Transverse colon (tissue), 4 donors: ENCODE measurements around the gene CHAD. TPM values are rescaled to one million over a fixed set of nuclear protein-coding genes. Genes with fewer than 3 reads are reported as not detected.

ENCODE experiments used
- DNase-seq: peaks from one replicate; pipeline ENCODE4 v3.0.0-alpha.2; 2019
- H3K27ac ChIP-seq, 4 donors: fragments of 200-600 bp; sonication (generic); 2 replicates each; pipeline ENCODE4 v1.5.1; 2016 to 2018; ENCODE audit warnings: inconsistent platforms in 4 of 4
- H3K27me3 ChIP-seq: fragments of 200-600 bp; sonication (generic); 2 replicates; pipeline ENCODE4 v1.5.1; 2017; ENCODE audit warnings: inconsistent platforms
- H3K36me3 ChIP-seq, 4 donors: fragments of 200-600 bp; sonication (generic); 2 replicates each; pipeline ENCODE4 v1.5.1; 2017 to 2019; ENCODE audit warnings: inconsistent platforms in 4 of 4
- H3K4me1 ChIP-seq, 4 donors: fragments of 200-600 bp; sonication (generic); 2 replicates each; pipeline ENCODE4 v1.5.1; 2017 to 2020; ENCODE audit warnings: inconsistent platforms in 4 of 4
- H3K4me3 ChIP-seq, 4 donors: fragments of 200-600 bp; sonication (generic); 1 replicate in 1 of 4; 2 replicates in 3 of 4; pipeline versions ENCODE4 v1.5.1 to v1.6.1; 2017 to 2019; ENCODE audit warnings: inconsistent platforms in 4 of 4
- H3K9me3 ChIP-seq, 2 donors: fragments of 200-600 bp; sonication (generic); 2 replicates each; pipeline ENCODE4 v1.5.1; 2017 to 2019; ENCODE audit warnings: inconsistent platforms in 2 of 2
- CTCF ChIP-seq, 5 experiments: fragments of 200-600 bp in 3 of 5; fragments of 450-650 bp in 2 of 5; sonication (generic) in 3 of 5; IDR thresholded peaks; 1 replicate in 2 of 5; 2 replicates in 3 of 5; pipeline ENCODE4 v1.5.1; 2016 to 2017; ENCODE audit warnings: antibody characterized with exemption in 5 of 5, inconsistent platforms in 3 of 5, mild to moderate bottlenecking in 2 of 5, moderate library complexity in 1 of 5
- EP300 ChIP-seq: sonication (generic); formaldehyde crosslinking; IDR thresholded peaks from one replicate; pipeline ENCODE4 v1.6.1; 2017; ENCODE audit warnings: antibody characterized with exemption, low read depth
- POLR2A ChIP-seq: fragments of 450-650 bp; IDR thresholded peaks from one replicate; pipeline ENCODE4 v1.6.1; 2016; ENCODE audit warnings: antibody characterized with exemption, mild to moderate bottlenecking, moderate library complexity
- POLR2AphosphoS5 ChIP-seq, 3 donors: sonication (generic); formaldehyde crosslinking; IDR thresholded peaks; one replicate each; pipeline ENCODE4 v1.6.1; 2016; ENCODE audit warnings: antibody characterized with exemption in 3 of 3
- WGBS, 2 donors: methylation state at CpG; one replicate each; pipeline ENCODE4 v1.1.5; 2018; ENCODE audit warnings: low coverage in 1 of 2; 5-methylcytosine and 5-hydroxymethylcytosine counted together
- in situ Hi-C, 4 donors: fragments of 200-750 bp; cut with MboI; loops; one replicate each; pipeline versions ENCODE4 v1.15.0 to v1.15.1; 2017; ENCODE audit warnings: low sequenced_read_pairs in 3 of 4, low pct_ligation_motif_present in 1 of 4, low pct_unique_long_range_greater_than_20kb in 1 of 4
- intact Hi-C: fragments of 100-400 bp; cut with DNase I; formaldehyde crosslinking; loops from one replicate; pipeline ENCODE4 v1.15.1; 2023; ENCODE audit warnings: low total_unique reads
- total RNA-seq, 4 donors: library from RNA; depleted of rRNA; stranded (reverse); fragments of >200 nt; gene quantifications; one replicate each; pipeline ENCODE4 v1.1.0, GENCODE V29; 2016

Gene CHAD
- total RNA-seq, 4 donors from 2014 or later, result 9.6 to 59.8 (median 19.7) TPM

GRCh38 chr17:50465635-50466034 lies 3.0 kb downstream of the CHAD start:
- in situ Hi-C loops (no loop called here), intact Hi-C loops (no loop called here)
- no peak overlapping the region for H3K4me3 ChIP-seq
- H3K4me1 ChIP-seq, result peaks cover 23 to 42% (median 38%) of the 10 kb centered on the region in 4 donors
- WGBS, 2 donors, result 91 to 100% methylated on average over 1 to 9 of the region's 9 CpGs
- TF ChIP-seq CTCF (IDR thresholded peaks at IDR 0.05), result no peak
- TF ChIP-seq POLR2AphosphoS5 (IDR thresholded peaks at IDR 0.05), result no peak
- TF ChIP-seq POLR2A, result no peak
- no peak for TF ChIP-seq EP300
- no peak for DNase-seq
- no peaks in the 10 kb centered on the region for H3K36me3 ChIP-seq
- peak overlapping the region; percentile 17 to 86 (median 84) for H3K27ac ChIP-seq
- peaks cover 17% of the 10 kb centered on the region for H3K27me3 ChIP-seq
- H3K9me3 ChIP-seq, result no peaks in the 10 kb centered on the region

GRCh38 chr17:50465171-50465570 lies 3.5 kb downstream of the CHAD start:
- DNase-seq, result no peak
- no peak for TF ChIP-seq POLR2A
- TF ChIP-seq POLR2AphosphoS5 (IDR thresholded peaks at IDR 0.05), result no peak
- TF ChIP-seq EP300, result no peak
- no peak for TF ChIP-seq CTCF (IDR thresholded peaks at IDR 0.05)
- intact Hi-C loops, result no loop called here
- no peaks in the 10 kb centered on the region for H3K36me3 ChIP-seq
- H3K4me1 ChIP-seq, result peaks cover 23 to 39% (median 37%) of the 10 kb centered on the region in 4 donors
- in situ Hi-C loops, result no loop called here
- H3K27me3 ChIP-seq, result peaks cover 17% of the 10 kb centered on the region
- H3K27ac ChIP-seq, result peak overlapping the region in 2 of 4 donors; percentile 83 to 86
- H3K4me3 ChIP-seq, result no peak overlapping the region
- no peaks in the 10 kb centered on the region for H3K9me3 ChIP-seq
- WGBS, 2 donors, result 74% methylated on average over 6 of the region's 6 CpGs; no CpG with 5 or more reads in 1 of the 2 donors

GRCh38 chr17:50464736-50465135 lies 3.9 kb downstream of the CHAD start:
- 43 to 81% methylated on average over 2 to 4 of the region's 4 CpGs for WGBS, 2 donors
- Histone ChIP-seq H3K4me1 (peaks cover 22 to 35% (median 33%) of the 10 kb centered on the region in 4 donors), H3K27ac (peak overlapping the region in 2 of 4 donors; percentile 83 to 86), H3K9me3 (no peaks in the 10 kb centered on the region), H3K27me3 (peaks cover 17% of the 10 kb centered on the region), H3K36me3 (no peaks in the 10 kb centered on the region), H3K4me3 (no peak overlapping the region)
- TF ChIP-seq EP300 (no peak), POLR2A (no peak), CTCF (IDR thresholded peaks at IDR 0.05) (no peak)
- no peak for DNase-seq
- intact Hi-C loops (no loop called here), in situ Hi-C loops (no loop called here)

GRCh38 chr17:50464121-50464520 lies 4.6 kb downstream of the CHAD start:
- peaks cover 15% of the 10 kb centered on the region for H3K27me3 ChIP-seq
- 85 to 100% methylated on average over 2 to 3 of the region's 3 CpGs for WGBS, 2 donors
- H3K4me3 ChIP-seq, result no peak overlapping the region
- in situ Hi-C loops (no loop called here), intact Hi-C loops (no loop called here)
- H3K36me3 ChIP-seq, result no peaks in the 10 kb centered on the region
- peaks cover 16 to 35% (median 27%) of the 10 kb centered on the region in 4 donors for H3K4me1 ChIP-seq
- peak overlapping the region in 1 of 4 donors; percentile 83 for H3K27ac ChIP-seq
- no peak for DNase-seq
- no peaks in the 10 kb centered on the region for H3K9me3 ChIP-seq
- TF ChIP-seq POLR2AphosphoS5 (IDR thresholded peaks at IDR 0.05), result no peak
- no peak for TF ChIP-seq CTCF (IDR thresholded peaks at IDR 0.05)
- TF ChIP-seq POLR2A, result no peak
- no peak for TF ChIP-seq EP300
